Panc1 (cell line): Measurements from ENCODE around the gene MTA1.
A peak's percentile ranks its signal among the peaks of the same experiment; 100 is the strongest.

Experiments
- CTCF ChIP-seq: fragments of 450-650 bp; IDR thresholded peaks from 2 replicates; pipeline ENCODE4 v1.5.1; 2017; ENCODE audit warnings: mild to moderate bottlenecking
- POLR2AphosphoS5 ChIP-seq: IDR thresholded peaks from 2 replicates; pipeline ENCODE4 v1.6.1; 2012; ENCODE audit warnings: mild to moderate bottlenecking, low read depth, low read length, moderate library complexity
- REST ChIP-seq, 2 experiments: IDR thresholded peaks; 2 replicates each; pipeline ENCODE4 v1.6.1; 2011 to 2012; ENCODE audit warnings: low read depth in 2 of 2, control low read depth in 1 of 2, low read length in 1 of 2, mild to moderate bottlenecking in 1 of 2, moderate library complexity in 1 of 2; ENCODE audit not compliant: insufficient read depth in 1 of 2
- SIN3A ChIP-seq: IDR thresholded peaks from 2 replicates; pipeline ENCODE4 v1.6.1; 2012; ENCODE audit warnings: low read depth, mild to moderate bottlenecking, low read length, moderate library complexity, borderline replicate concordance; ENCODE audit not compliant: insufficient read depth

DNA sequence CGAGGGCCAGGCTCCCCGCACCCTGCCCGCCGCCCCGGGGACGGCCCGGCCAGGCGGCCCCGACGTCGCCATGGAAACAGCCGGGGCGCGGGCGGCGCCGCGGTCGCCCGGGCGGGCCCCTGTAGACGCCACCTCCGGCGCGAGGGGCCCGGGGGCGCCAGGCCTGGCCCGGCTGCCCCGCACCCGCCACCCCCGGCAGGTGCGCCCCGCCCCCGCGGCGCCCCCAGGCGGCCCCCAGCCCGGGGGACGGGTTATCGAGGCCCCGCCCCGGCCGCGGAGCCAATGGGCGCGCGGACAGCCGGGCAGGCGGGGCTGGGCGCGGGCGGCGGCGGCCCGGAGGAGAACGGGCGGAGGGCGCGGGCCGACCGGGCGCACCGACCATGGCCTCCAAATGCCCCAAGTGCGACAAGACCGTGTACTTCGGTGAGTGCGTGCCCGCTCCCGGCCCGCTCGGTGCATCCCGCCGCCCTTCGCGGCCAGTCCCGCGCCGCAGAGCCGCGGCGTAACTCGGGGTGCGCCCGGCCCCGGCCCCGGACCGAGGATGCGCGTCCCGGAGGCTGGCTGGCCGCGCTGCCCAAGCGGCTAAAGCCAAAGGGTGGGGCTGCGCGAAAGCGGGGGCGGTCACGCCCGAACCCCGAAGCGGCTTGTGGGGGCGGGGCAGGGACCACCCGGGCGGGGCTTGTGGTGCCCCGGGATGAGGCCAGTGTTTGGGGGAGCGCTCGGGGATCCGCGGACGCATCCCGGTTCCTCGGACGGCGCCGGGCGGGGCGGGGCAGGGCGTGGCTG, 55.0 kb downstream of the MTA1 start, which contains the start of gene CRIP2:
- peak; percentile 5; the same call in 1 of the 2 replicates for TF ChIP-seq CTCF
- no peak for TF ChIP-seq REST (IDR thresholded peaks at IDR 0.05; ENCODE audit: insufficient read depth in 1 of 2, low read depth in 2 of 2, low read length in 1 of 2)
- TF ChIP-seq POLR2AphosphoS5: no peak; the same call in 1 of the 2 replicates
- TF ChIP-seq SIN3A: peak; percentile 16; the same call in 1 of the 2 replicates
